K562 (cell line): Measurements from ENCODE around the gene URI1. TPM values are rescaled to one million over a fixed set of nuclear protein-coding genes. Genes with fewer than 3 reads are reported as not detected.

ENCODE experiments used
- ATAC-seq: fragments of 200-7000 bp; cut with Tn5 transposase; 3 replicates; pipeline ENCODE4 v1.9.1; 2020; ENCODE audit warnings: moderate library complexity
- BruUV-seq: library from RNA; stranded (reverse); fragments of 400-500 nt; replicated peaks from 2 replicates; lab custom pipeline; 2021; lab: Mats Ljungman, UMichigan
- CTCF ChIA-PET: fragments of 300-600 bp; formaldehyde crosslinking; extraction: SDS; loops from one replicate; lab custom pipeline; 2021; ENCODE audit warnings: low intra/inter-chr PET ratio; lab: Yijun Ruan, JAX
- POLR2A ChIA-PET: fragments of 300-600, 350-650 bp; sonication (Branson Sonifier 250); formaldehyde crosslinking; extraction: SDS; loops from one replicate; lab custom pipeline; 2021; ENCODE audit warnings: antibody characterized with exemption, inconsistent platforms; lab: Yijun Ruan, JAX
- DNase-seq, 4 experiments: peaks; one replicate each; pipeline versions ENCODE4 v3.0.0 to v3.0.0-alpha.2; 2011 to 2018; ENCODE audit warnings: low spot score in 3 of 4, mixed read lengths in 3 of 4; ENCODE audit errors: extremely low read depth in 1 of 4
- FAIRE-seq: peaks from 2 replicates; lab custom pipeline; 2011; peaks lifted over from hg19 to GRCh38; lab: Jason Lieb, UNC
- H2AFZ ChIP-seq: 2 replicates; pipeline ENCODE4 v1.6.0; 2011; ENCODE audit warnings: low read depth, low read length, control low read depth, inconsistent platforms
- H3K27ac ChIP-seq: fragments of 200-600 bp; 3 replicates; pipeline ENCODE4 v1.8.0; 2011; ENCODE audit warnings: low read depth, mild to moderate bottlenecking, control low read depth, inconsistent platforms, low read length, moderate library complexity, mixed read lengths; ENCODE audit errors: extremely low read depth
- H3K27me3 ChIP-seq, 2 experiments: fragments of 300-600 bp in 1 of 2; 2 replicates in 1 of 2; 3 replicates in 1 of 2; pipeline versions ENCODE4 v1.6.0 to v1.8.0; 2011; ENCODE audit warnings: inconsistent platforms in 2 of 2, low read length in 2 of 2, mild to moderate bottlenecking in 1 of 2, mixed read lengths in 1 of 2, moderate library complexity in 1 of 2; ENCODE audit not compliant: control insufficient read depth in 2 of 2, insufficient read depth in 2 of 2
- H3K36me3 ChIP-seq: fragments of 300-600 bp; 3 replicates; pipeline ENCODE4 v1.8.0; 2011; ENCODE audit warnings: mild to moderate bottlenecking, low read length, inconsistent platforms; ENCODE audit not compliant: control insufficient read depth, insufficient read depth
- H3K4me1 ChIP-seq, 2 experiments: fragments of 200-600 bp in 1 of 2; replicated peaks in 1 of 2; 2 replicates in 1 of 2; 3 replicates in 1 of 2; pipeline versions ENCODE4 v1.5.1 to v1.8.0; 2011; ENCODE audit warnings: inconsistent platforms in 2 of 2, low read length in 2 of 2, mild to moderate bottlenecking in 1 of 2, mixed read lengths in 1 of 2, moderate library complexity in 1 of 2; ENCODE audit not compliant: control insufficient read depth in 2 of 2, insufficient read depth in 2 of 2
- H3K4me2 ChIP-seq: 2 replicates; pipeline ENCODE4 v1.6.1; 2011; ENCODE audit warnings: low read length, control low read depth, inconsistent platforms, mixed read lengths; ENCODE audit not compliant: insufficient read depth
- H3K4me3 ChIP-seq: fragments of 200-600 bp; sonication (generic), shearing (Covaris generic); 2 replicates; pipeline ENCODE4 v1.5.1; 2016; ENCODE audit warnings: control low read depth, inconsistent platforms
- H3K79me2 ChIP-seq: fragments of 200-600 bp; 3 replicates; pipeline ENCODE4 v1.8.0; 2011; ENCODE audit warnings: low read length, inconsistent platforms; ENCODE audit not compliant: control insufficient read depth, insufficient read depth
- H3K9ac ChIP-seq, 2 experiments: 2 replicates each; pipeline versions ENCODE4 v1.6.0 to v1.6.1; 2011; ENCODE audit warnings: low read depth in 2 of 2, low read length in 2 of 2, control low read depth in 1 of 2, inconsistent platforms in 1 of 2, mild to moderate bottlenecking in 1 of 2, mixed read lengths in 1 of 2; ENCODE audit not compliant: insufficient read depth in 1 of 2
- H3K9me1 ChIP-seq: one replicate; pipeline ENCODE4 v1.6.0; 2011; ENCODE audit warnings: inconsistent platforms, mild to moderate bottlenecking, low read length, moderate library complexity; ENCODE audit not compliant: control insufficient read depth, insufficient read depth
- H3K9me3 ChIP-seq: replicated peaks from 2 replicates; pipeline ENCODE4 v1.5.1; 2011; ENCODE audit warnings: low read depth, low read length, inconsistent platforms; ENCODE audit not compliant: control insufficient read depth, insufficient read depth
- H4K20me1 ChIP-seq: replicated peaks from 2 replicates; pipeline ENCODE4 v1.6.1; 2011; ENCODE audit warnings: low read length, inconsistent platforms, mixed read lengths; ENCODE audit not compliant: control insufficient read depth, insufficient read depth
- ATF7 ChIP-seq: fragments of 450-650 bp; IDR thresholded peaks from 2 replicates; pipeline ENCODE4 v1.7.1; 2014; ENCODE audit warnings: mild to moderate bottlenecking, moderate library complexity
- NEUROD1 ChIP-seq: fragments of 150-350 bp; IDR thresholded peaks from 2 replicates; pipeline ENCODE4 v1.6.1; 2014; ENCODE audit warnings: borderline replicate concordance, low read length, low read depth; ENCODE audit not compliant: partially characterized antibody
- PKNOX1 ChIP-seq: fragments of 450-650 bp; IDR thresholded peaks from 2 replicates; pipeline ENCODE4 v1.6.1; 2016
- RBBP5 ChIP-seq: fragments of 200-600 bp; sonication (generic); IDR thresholded peaks from 2 replicates; pipeline ENCODE4 v1.6.1; 2012; ENCODE audit warnings: borderline replicate concordance, mild to moderate bottlenecking, low read length, control low read depth, inconsistent platforms; ENCODE audit not compliant: insufficient read depth, poor library complexity, severe bottlenecking
- UBTF ChIP-seq, 2 experiments: IDR thresholded peaks; 2 replicates each; pipeline ENCODE4 v1.6.1; 2012; ENCODE audit warnings: improper control_type of control experiment in 2 of 2, low read depth in 2 of 2, low read length in 2 of 2, borderline replicate concordance in 1 of 2
- WGBS: fragments of 100-300 bp; shearing (Covaris generic); methylation state at CpG from one replicate; pipeline ENCODE4 v1.1.6; 2016; ENCODE audit warnings: low coverage, mixed read lengths; ENCODE audit not compliant: insufficient coverage; ENCODE audit errors: missing lambda C conversion rate; 5-methylcytosine and 5-hydroxymethylcytosine counted together
- in situ Hi-C: fragments of 300-500 bp; cut with MboI; formaldehyde crosslinking; loops from 4 replicates; pipeline ENCODE4 v1.15.0; 2018; ENCODE audit warnings: inconsistent platforms, mixed read lengths
- intact Hi-C: fragments of 100-400 bp; cut with micrococcal nuclease; formaldehyde crosslinking; loops from 2 replicates; pipeline ENCODE4 v1.14.2; 2022
- polyA plus RNA-seq, 8 experiments: library from polyadenylated mRNA; depleted of rRNA in 4 of 8; stranded (reverse) in 5 of 8; unstranded in 3 of 8; fragments of >200 nt; fragmentation: Nextera tagmentation in 2 of 8; fragmentation: Illumina TruSeq in 1 of 8; extraction: Ambion mirVana in 2 of 8; extraction: Trizol in 1 of 8; gene quantifications; 2 replicates each; pipeline versions ENCODE4 v1.2.1 to v1.2.3, GENCODE V29; 2011 to 2014; ENCODE audit warnings: inconsistent platforms in 1 of 8, missing spikeins in 1 of 8
- total RNA-seq, 7 experiments: library from RNA; depleted of rRNA in 6 of 7; stranded (reverse); fragments of >200 nt in 6 of 7; fragmentation: Illumina TruSeq in 2 of 7; extraction: Trizol in 2 of 7; gene quantifications; 2 replicates each; pipeline versions ENCODE4 v1.2.1 to v1.2.3, GENCODE V29; 2011 to 2021; ENCODE audit warnings: low replicate concordance in 1 of 7
- TF ChIP-seq, protein P1 (sequence below), 2 experiments: fragments of 450-650 bp in 1 of 2; sonication (generic) in 1 of 2; formaldehyde crosslinking in 1 of 2; IDR thresholded peaks in 1 of 2; conservative IDR thresholded peaks in 1 of 2; 2 replicates each; pipeline versions ENCODE4 v1.6.1 to v1.8.1; 2016 to 2023; ENCODE audit warnings: mild to moderate bottlenecking in 2 of 2, moderate library complexity in 2 of 2, inconsistent platforms in 1 of 2, missing genetic modification reagents in 1 of 2

The URI1 gene
- total and polyA plus RNA-seq, 9 of the 15 experiments (the other 6 are each of a cell fraction or from before 2014, with no cell fraction given) = 16.9 to 87.4 (median 63.9) TPM

DNA sequence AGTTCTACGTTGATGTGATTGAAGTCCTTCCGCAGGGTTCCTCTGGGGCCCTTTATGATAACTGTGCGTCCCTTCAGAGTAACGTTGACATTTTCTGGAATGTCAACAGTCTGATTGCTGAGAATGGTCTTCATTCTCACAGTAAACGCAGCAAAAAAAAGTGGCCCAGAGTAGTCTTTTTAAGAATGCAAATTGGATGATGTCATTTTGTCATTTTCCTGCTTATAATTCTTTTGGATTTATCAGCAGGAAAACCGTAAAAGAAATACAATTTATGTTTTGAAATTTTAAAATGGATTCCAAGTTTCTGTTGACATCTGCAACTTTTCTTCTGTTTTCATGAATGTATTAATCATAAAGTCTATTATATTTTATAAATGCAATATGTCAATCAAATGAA lies 14.8 kb downstream of the URI1 start:
- Histone ChIP-seq H4K20me1 (peaks cover 1% of the 10 kb centered on the region; the same call in 1 of the 2 replicates), H2AFZ (no peak overlapping the region), H3K9me3 (no peaks in the 10 kb centered on the region), H3K79me2 (peaks cover 97% of the 10 kb centered on the region), H3K9ac (no peak overlapping the region), H3K36me3 (peaks cover 6% of the 10 kb centered on the region), H3K4me3 (no peak overlapping the region), H3K27ac (no peak overlapping the region), H3K27me3 (no peaks in the 10 kb centered on the region), H3K9me1 (no peaks in the 10 kb centered on the region), H3K4me2 (no peak overlapping the region), H3K4me1 (peaks cover 0 to 7% of the 10 kb centered on the region in 2 experiments; a peak in 1 of 5 replicates)
- POLR2A ChIA-PET = no interaction called here
- in situ Hi-C loops (no loop called here), intact Hi-C loops (no loop called here)
- no peak for ATAC-seq
- WGBS = 68% methylated on average over 5 of the region's 6 CpGs
- no peak for FAIRE-seq
- peak; percentile 18; the same call in 1 of the 2 replicates for TF ChIP-seq PKNOX1
- no peak for TF ChIP-seq RBBP5
- TF ChIP-seq NEUROD1 = no peak
- no peak for TF ChIP-seq UBTF (IDR thresholded peaks at IDR 0.05; ENCODE audit: borderline replicate concordance in 1 of 2, low read depth in 2 of 2, low read length in 2 of 2)
- TF ChIP-seq ATF7 = peak; percentile 48; the same call in 1 of the 2 replicates
- TF ChIP-seq, protein P1, sequence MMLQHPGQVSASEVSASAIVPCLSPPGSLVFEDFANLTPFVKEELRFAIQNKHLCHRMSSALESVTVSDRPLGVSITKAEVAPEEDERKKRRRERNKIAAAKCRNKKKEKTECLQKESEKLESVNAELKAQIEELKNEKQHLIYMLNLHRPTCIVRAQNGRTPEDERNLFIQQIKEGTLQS (IDR thresholded peaks at IDR 0.05) = peak; percentile 65
- TF ChIP-seq, protein P1 (CRISPR knock-in tag; conservative IDR thresholded peaks at IDR 0.05) = no peak
- no TSS peak for BruUV-seq
- CTCF ChIA-PET = no interaction called here
- no peak for DNase-seq
